ENCODE measurements around the gene PRKAG1. TPM values are rescaled to one million over a fixed set of nuclear protein-coding genes. Genes with fewer than 3 reads are reported as not detected.

PRKAG1 gene
- total RNA-seq, 4 donors from 2014 or later: 55.9 to 79.9 (median 64.2) TPM

GRCh38 chr12:49032276-49032675 lies 13.7 kb upstream of the PRKAG1 start:
- WGBS, 2 donors (ENCODE audit: low coverage in 1 of 2): no CpG with 5 or more reads among the region's 4 CpGs

GRCh38 chr12:49031573-49032161 lies 13.1 kb upstream of the PRKAG1 start:
- Histone ChIP-seq H3K27me3 (no peaks in the 10 kb centered on the region), H3K4me3 (no peak overlapping the region), H3K9me3 (no peaks in the 10 kb centered on the region), H3K4me1 (peaks cover 0 to 22% (median 0%) of the 10 kb centered on the region in 3 donors), H3K27ac (peak overlapping the region in 1 of 4 donors; percentile 15), H3K36me3 (peaks cover 0 to 88% of the 10 kb centered on the region in 2 donors)
- 88% methylated on average over 4 of the region's 8 CpGs; no CpG with 5 or more reads in 1 of the 2 donors for WGBS, 2 donors (ENCODE audit: low coverage in 1 of 2)
- TF ChIP-seq EP300 (IDR thresholded peaks at IDR 0.05) (no peak), CTCF (IDR thresholded peaks at IDR 0.05) (no peak), POLR2AphosphoS5 (IDR thresholded peaks at IDR 0.05) (no peak), POLR2A (IDR thresholded peaks at IDR 0.05) (no peak)
- ATAC-seq: no peak

More at GRCh38 chr12:49032276-49032675, 13.7 kb upstream of the PRKAG1 start:
- H3K9me3 ChIP-seq: no peaks in the 10 kb centered on the region
- H3K27ac ChIP-seq: peak overlapping the region in 1 of 4 donors; percentile 15
- peaks cover 0 to 88% of the 10 kb centered on the region in 2 donors for H3K36me3 ChIP-seq
- no peak overlapping the region for H3K4me3 ChIP-seq
- no peaks in the 10 kb centered on the region for H3K27me3 ChIP-seq
- H3K4me1 ChIP-seq: peaks cover 0 to 22% (median 0%) of the 10 kb centered on the region in 3 donors
- no peak for ATAC-seq
- TF ChIP-seq EP300 (IDR thresholded peaks at IDR 0.05): no peak
- no peak for TF ChIP-seq POLR2A (IDR thresholded peaks at IDR 0.05)
- no peak for TF ChIP-seq POLR2AphosphoS5 (IDR thresholded peaks at IDR 0.05)
- TF ChIP-seq CTCF (IDR thresholded peaks at IDR 0.05): no peak

GRCh38 chr12:49030714-49031572 lies 12.4 kb upstream of the PRKAG1 start:
- TF ChIP-seq EP300 (IDR thresholded peaks at IDR 0.05) (no peak), POLR2AphosphoS5 (IDR thresholded peaks at IDR 0.05) (no peak), CTCF (IDR thresholded peaks at IDR 0.05) (no peak), POLR2A (IDR thresholded peaks at IDR 0.05) (no peak)
- no peak for ATAC-seq
- Histone ChIP-seq H3K9me3 (no peaks in the 10 kb centered on the region), H3K27me3 (no peaks in the 10 kb centered on the region), H3K27ac (peak overlapping the region in 1 of 4 donors; percentile 15), H3K4me3 (no peak overlapping the region), H3K4me1 (peaks cover 0 to 22% (median 0%) of the 10 kb centered on the region in 3 donors), H3K36me3 (peaks cover 0 to 93% of the 10 kb centered on the region in 2 donors)
- 92 to 100% methylated on average over 4 to 14 of the region's 19 CpGs for WGBS, 2 donors (ENCODE audit: low coverage in 1 of 2)

- H3K9me3 ChIP-seq: no peaks in the 10 kb centered on the region
- H3K36me3 ChIP-seq: peaks cover 0 to 94% of the 10 kb centered on the region in 2 donors
- H3K4me1 ChIP-seq: peaks cover 0 to 22% (median 0%) of the 10 kb centered on the region in 3 donors
- no peak overlapping the region for H3K27ac ChIP-seq
- TF ChIP-seq POLR2A (IDR thresholded peaks at IDR 0.05) (no peak), EP300 (IDR thresholded peaks at IDR 0.05) (no peak), POLR2AphosphoS5 (IDR thresholded peaks at IDR 0.05) (no peak), CTCF (IDR thresholded peaks at IDR 0.05) (no peak)
- 84 to 100% methylated on average over 1 to 6 of the region's 8 CpGs for WGBS, 2 donors (ENCODE audit: low coverage in 1 of 2)
- no peaks in the 10 kb centered on the region for H3K27me3 ChIP-seq
- no peak for ATAC-seq
- H3K4me3 ChIP-seq: no peak overlapping the region
These were observed 11.5 kb upstream of the PRKAG1 start for GRCh38 chr12:49030119-49030518.

Measured in gastroesophageal sphincter (tissue), 4 donors.